Mesendoderm (in vitro differentiated cells): ENCODE data around the gene BAIAP2.
"Not testable (repeated sequence)": the region's sequence is repeated elsewhere in the genome, so short reads cannot be mapped to it uniquely, and the experiment has no call there.

ENCODE experiments used
- DNase-seq: peaks from one replicate; pipeline ENCODE4 v3.0.0; 2013
- H2AK5ac ChIP-seq: 2 replicates; pipeline ENCODE4 v1.6.1; 2013; ENCODE audit warnings: low read length, inconsistent platforms
- H2BK120ac ChIP-seq: 2 replicates; pipeline ENCODE4 v1.6.1; 2013; ENCODE audit warnings: low read depth, mild to moderate bottlenecking, low read length, moderate library complexity, mixed read lengths
- H2BK15ac ChIP-seq: replicated peaks from 2 replicates; pipeline ENCODE4 v1.6.1; 2013; ENCODE audit warnings: low read depth, mild to moderate bottlenecking, moderate library complexity
- H2BK5ac ChIP-seq: 2 replicates; pipeline ENCODE4 v1.6.1; 2013; ENCODE audit warnings: low read length, inconsistent platforms
- H3K18ac ChIP-seq: 2 replicates; pipeline ENCODE4 v1.6.1; 2013; ENCODE audit warnings: mild to moderate bottlenecking, low read length, mixed read lengths
- H3K23ac ChIP-seq: one replicate; pipeline ENCODE4 v1.6.1; 2013; ENCODE audit warnings: low read length
- H3K27ac ChIP-seq: 2 replicates; pipeline ENCODE4 v1.5.1; 2013; ENCODE audit warnings: low read depth, mild to moderate bottlenecking, inconsistent platforms, low read length, moderate library complexity
- H3K27me3 ChIP-seq: 2 replicates; pipeline ENCODE4 v1.6.1; 2013; ENCODE audit warnings: low read length, control low read depth, mild to moderate bottlenecking, inconsistent platforms; ENCODE audit not compliant: insufficient read depth, poor library complexity
- H3K36me3 ChIP-seq: 2 replicates; pipeline ENCODE4 v1.6.1; 2013; ENCODE audit warnings: low read length, inconsistent platforms; ENCODE audit not compliant: control insufficient read depth, insufficient read depth
- H3K4ac ChIP-seq: one replicate; pipeline ENCODE4 v1.6.1; 2013; ENCODE audit warnings: low read depth, mild to moderate bottlenecking, low read length, moderate library complexity
- H3K4me1 ChIP-seq: 2 replicates; pipeline ENCODE4 v1.6.1; 2013; ENCODE audit warnings: low read depth, low read length, inconsistent platforms; ENCODE audit not compliant: control insufficient read depth
- H3K4me2 ChIP-seq: 2 replicates; pipeline ENCODE4 v1.6.1; 2013; ENCODE audit warnings: low read length
- H3K4me3 ChIP-seq: 2 replicates; pipeline ENCODE4 v1.5.1; 2013; ENCODE audit warnings: mild to moderate bottlenecking, low read length
- H3K56ac ChIP-seq: one replicate; pipeline ENCODE4 v1.6.1; 2013; ENCODE audit warnings: low read length
- H3K79me1 ChIP-seq: 2 replicates; pipeline ENCODE4 v1.6.1; 2013; ENCODE audit warnings: low read length, inconsistent platforms
- H3K79me2 ChIP-seq: 2 replicates; pipeline ENCODE4 v1.6.1; 2013; ENCODE audit warnings: mild to moderate bottlenecking, low read length; ENCODE audit not compliant: control insufficient read depth, insufficient read depth
- H3K9ac ChIP-seq: 2 replicates; pipeline ENCODE4 v1.6.1; 2013; ENCODE audit warnings: low read length, inconsistent platforms
- H4K5ac ChIP-seq: one replicate; pipeline ENCODE4 v1.6.1; 2013; ENCODE audit warnings: low read length
- H4K8ac ChIP-seq: one replicate; pipeline ENCODE4 v1.6.1; 2013; ENCODE audit warnings: low read depth, mild to moderate bottlenecking, control low read depth, low read length, moderate library complexity
- WGBS: extraction: QIAGEN DNeasy Blood & Tissue Kit; methylation state at CpG from one replicate; pipeline ENCODE4 v1.1.7; 2013; ENCODE audit warnings: low lambda C conversion rate, missing lambda C conversion rate; ENCODE audit not compliant: insufficient coverage; ENCODE audit errors: extremely low coverage; 5-methylcytosine and 5-hydroxymethylcytosine counted together

Gene BAIAP2

GRCh38 chr17:81028506-81028858 is 6.5 kb upstream of the BAIAP2 start:
- H2BK15ac ChIP-seq = no peak overlapping the region
- H2BK5ac ChIP-seq = no peak overlapping the region
- H3K79me2 ChIP-seq = no peaks in the 10 kb centered on the region
- H3K9ac ChIP-seq = no peak overlapping the region
- no peak overlapping the region for H3K4me3 ChIP-seq
- no CpG with 5 or more reads among the region's 12 CpGs for WGBS
- no peak overlapping the region for H3K23ac ChIP-seq
- H3K4me1 ChIP-seq = no peaks in the 10 kb centered on the region
- no peaks in the 10 kb centered on the region for H3K36me3 ChIP-seq
- H3K27ac ChIP-seq = no peak overlapping the region
- H4K5ac ChIP-seq = no peak overlapping the region
- no peak overlapping the region for H3K56ac ChIP-seq
- no peak for DNase-seq
- H3K79me1 ChIP-seq = no peaks in the 10 kb centered on the region
- no peak overlapping the region for H3K4ac ChIP-seq
- H2BK120ac ChIP-seq = no peak overlapping the region
- H3K4me2 ChIP-seq = no peak overlapping the region
- no peak overlapping the region for H3K18ac ChIP-seq
- no peaks in the 10 kb centered on the region for H3K27me3 ChIP-seq
- no peak overlapping the region for H2AK5ac ChIP-seq
- no peak overlapping the region for H4K8ac ChIP-seq

GRCh38 chr17:81029859-81030258 is 5.1 kb upstream of the BAIAP2 start:
- Histone ChIP-seq H2BK5ac (no peak overlapping the region), H4K5ac (no peak overlapping the region), H2BK15ac (no peak overlapping the region), H3K79me1 (no peaks in the 10 kb centered on the region), H4K8ac (no peak overlapping the region), H2BK120ac (no peak overlapping the region), H3K23ac (no peak overlapping the region), H3K18ac (no peak overlapping the region), H3K4me1 (no peaks in the 10 kb centered on the region), H3K56ac (no peak overlapping the region), H3K9ac (no peak overlapping the region), H2AK5ac (no peak overlapping the region), H3K4ac (no peak overlapping the region), H3K4me2 (no peak overlapping the region), H3K36me3 (no peaks in the 10 kb centered on the region), H3K27me3 (no peaks in the 10 kb centered on the region), H3K27ac (no peak overlapping the region), H3K4me3 (no peak overlapping the region), H3K79me2 (no peaks in the 10 kb centered on the region)
- DNase-seq = no peak
- no CpG with 5 or more reads among the region's 11 CpGs for WGBS

DNA sequence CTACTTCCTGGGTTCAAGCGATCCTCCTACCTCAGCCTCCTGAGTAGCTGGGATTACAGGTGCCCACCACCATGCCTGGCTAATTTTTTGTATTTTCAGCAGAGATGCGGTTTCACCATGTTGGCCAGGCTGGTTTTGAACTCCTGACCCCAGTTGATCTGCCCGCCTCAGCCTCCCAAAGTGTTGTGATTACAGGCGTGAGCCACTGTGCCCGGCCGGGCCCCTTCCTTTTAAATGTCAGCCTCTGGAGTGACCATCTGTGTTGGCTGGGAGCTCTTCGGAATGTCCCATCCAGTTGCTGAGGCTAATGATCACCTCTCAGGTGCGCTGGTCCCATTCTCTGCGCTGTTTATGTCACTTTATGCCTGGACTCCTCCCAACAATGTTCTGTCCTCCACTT is 4.6 kb upstream of the BAIAP2 start:
- not testable (repeated sequence) for H4K5ac ChIP-seq, H2BK5ac ChIP-seq, H3K79me1 ChIP-seq, H3K56ac ChIP-seq, H3K27me3 ChIP-seq, H2AK5ac ChIP-seq, H3K23ac ChIP-seq, H3K27ac ChIP-seq, H2BK120ac ChIP-seq, H3K4me2 ChIP-seq, H2BK15ac ChIP-seq, H3K36me3 ChIP-seq, H3K9ac ChIP-seq, H3K4me3 ChIP-seq, H4K8ac ChIP-seq, H3K18ac ChIP-seq, DNase-seq, H3K79me2 ChIP-seq, H3K4me1 ChIP-seq, H3K4ac ChIP-seq
- WGBS = no CpG with 5 or more reads among the region's 9 CpGs

DNA sequence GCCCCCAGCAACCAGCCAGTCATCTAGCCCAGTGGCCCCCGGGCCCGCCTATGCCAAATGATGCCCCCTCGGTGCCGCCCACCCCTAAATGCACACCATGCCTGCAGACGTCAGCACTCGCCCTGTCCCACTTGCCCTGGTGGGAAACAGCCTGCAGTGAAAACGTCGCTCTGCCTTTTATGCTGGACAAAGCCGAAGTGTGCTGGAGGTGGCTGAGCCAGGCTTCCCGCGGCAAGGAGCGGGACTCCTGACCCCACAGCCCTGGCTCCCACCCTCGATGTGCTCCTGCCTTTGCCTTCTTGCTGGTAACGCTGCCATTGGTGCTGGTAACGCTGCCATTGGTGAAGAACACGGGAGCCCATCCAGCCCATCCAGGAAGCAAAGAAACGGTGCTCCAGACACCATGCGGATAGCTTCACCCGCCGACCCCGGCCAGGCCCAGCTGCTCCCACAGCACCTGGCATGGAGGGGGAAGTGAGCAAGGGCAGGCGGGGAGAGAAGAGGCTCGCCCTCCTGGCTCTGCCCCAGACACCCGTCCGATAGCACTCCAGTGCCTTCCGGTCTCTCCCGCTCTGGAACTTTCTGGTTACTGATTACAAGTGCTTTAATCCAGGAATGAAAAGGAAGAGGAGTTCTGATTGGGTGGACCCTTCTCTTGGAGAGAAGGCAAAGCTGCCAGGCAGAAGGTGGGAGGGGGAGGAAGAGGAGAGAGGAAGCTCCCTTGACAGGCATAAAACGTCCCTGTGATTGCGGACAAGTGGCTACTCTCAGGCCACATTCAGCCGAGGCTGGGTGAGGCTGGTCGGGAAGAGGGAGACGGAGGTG is 4.0 kb upstream of the BAIAP2 start:
- Histone ChIP-seq H3K4me2 (no peak overlapping the region), H3K79me1 (peaks cover 2% of the 10 kb centered on the region), H3K23ac (no peak overlapping the region), H3K56ac (no peak overlapping the region), H3K36me3 (no peaks in the 10 kb centered on the region), H3K27me3 (no peaks in the 10 kb centered on the region), H3K4ac (no peak overlapping the region), H3K79me2 (no peaks in the 10 kb centered on the region), H3K27ac (no peak overlapping the region), H2BK15ac (no peak overlapping the region), H2BK120ac (no peak overlapping the region), H2BK5ac (no peak overlapping the region), H4K5ac (no peak overlapping the region), H2AK5ac (no peak overlapping the region), H4K8ac (no peak overlapping the region), H3K9ac (no peak overlapping the region), H3K4me1 (no peaks in the 10 kb centered on the region), H3K18ac (no peak overlapping the region), H3K4me3 (no peak overlapping the region)
- WGBS = no CpG with 5 or more reads among the region's 32 CpGs
- no peak for DNase-seq

- peaks cover 2% of the 10 kb centered on the region for H3K79me1 ChIP-seq
- no peak overlapping the region for H3K4me2 ChIP-seq
- H3K56ac ChIP-seq = no peak overlapping the region
- no peak overlapping the region for H2AK5ac ChIP-seq
- H4K8ac ChIP-seq = no peak overlapping the region
- no peak overlapping the region for H3K9ac ChIP-seq
- WGBS = no CpG with 5 or more reads among the region's 41 CpGs
- no peak overlapping the region for H3K4me3 ChIP-seq
- H3K18ac ChIP-seq = no peak overlapping the region
- H2BK5ac ChIP-seq = no peak overlapping the region
- H2BK120ac ChIP-seq = no peak overlapping the region
- no peaks in the 10 kb centered on the region for H3K79me2 ChIP-seq
- no peak overlapping the region for H3K23ac ChIP-seq
- H2BK15ac ChIP-seq = no peak overlapping the region
- no peak overlapping the region for H3K27ac ChIP-seq
- no peak overlapping the region for H4K5ac ChIP-seq
- no peak for DNase-seq
- no peak overlapping the region for H3K4ac ChIP-seq
- H3K27me3 ChIP-seq = no peaks in the 10 kb centered on the region
- H3K4me1 ChIP-seq = no peaks in the 10 kb centered on the region
- H3K36me3 ChIP-seq = no peaks in the 10 kb centered on the region
Measured at GRCh38 chr17:81031566-81032550, 3.1 kb upstream of the BAIAP2 start.
